Mammary epithelial cell (primary cell): ENCODE data around the gene GNAZ.
"Not testable (repeated sequence)": the region's sequence is repeated elsewhere in the genome, so short reads cannot be mapped to it uniquely, and the experiment has no call there.

Experiments used
- CTCF ChIP-seq, 2 donors: IDR thresholded peaks in 1 of 2; conservative IDR thresholded peaks in 1 of 2; 2 replicates each; pipeline ENCODE4 v1.5.1; 2011 to 2012; ENCODE audit warnings: inconsistent platforms in 2 of 2, low read length in 2 of 2, mild to moderate bottlenecking in 2 of 2, control low read depth in 1 of 2, low read depth in 1 of 2; ENCODE audit not compliant: insufficient read depth in 1 of 2; ENCODE audit errors: extremely low read depth in 1 of 2
- EZH2 ChIP-seq: IDR thresholded peaks from 2 replicates; pipeline ENCODE4 v1.6.1; 2012; ENCODE audit warnings: low read length, inconsistent platforms, borderline replicate concordance

GRCh38 chr22:23136991-23137390 lies 66.7 kb downstream of the GNAZ start:
- TF ChIP-seq CTCF (conservative IDR thresholded peaks at IDR 0.05 in 1 of 2, IDR thresholded peaks at IDR 0.05 in 1 of 2; ENCODE audit: extremely low read depth in 1 of 2, insufficient read depth in 1 of 2, low read depth in 1 of 2, low read length in 2 of 2); EZH2: not testable (repeated sequence)
